Activated naive CD8-positive, alpha-beta T cell treated with anti-CD3 and anti-CD28 coated beads, Interleukin-2, amount 50 U/mL, for 16 hours (primary cell): ENCODE data around the gene PPFIA2.

Experiments used
- DNase-seq: peaks from one replicate; pipeline ENCODE4 v3.0.0-alpha.2; 2020; ENCODE audit warnings: low read depth, low spot score

PPFIA2 gene

DNA sequence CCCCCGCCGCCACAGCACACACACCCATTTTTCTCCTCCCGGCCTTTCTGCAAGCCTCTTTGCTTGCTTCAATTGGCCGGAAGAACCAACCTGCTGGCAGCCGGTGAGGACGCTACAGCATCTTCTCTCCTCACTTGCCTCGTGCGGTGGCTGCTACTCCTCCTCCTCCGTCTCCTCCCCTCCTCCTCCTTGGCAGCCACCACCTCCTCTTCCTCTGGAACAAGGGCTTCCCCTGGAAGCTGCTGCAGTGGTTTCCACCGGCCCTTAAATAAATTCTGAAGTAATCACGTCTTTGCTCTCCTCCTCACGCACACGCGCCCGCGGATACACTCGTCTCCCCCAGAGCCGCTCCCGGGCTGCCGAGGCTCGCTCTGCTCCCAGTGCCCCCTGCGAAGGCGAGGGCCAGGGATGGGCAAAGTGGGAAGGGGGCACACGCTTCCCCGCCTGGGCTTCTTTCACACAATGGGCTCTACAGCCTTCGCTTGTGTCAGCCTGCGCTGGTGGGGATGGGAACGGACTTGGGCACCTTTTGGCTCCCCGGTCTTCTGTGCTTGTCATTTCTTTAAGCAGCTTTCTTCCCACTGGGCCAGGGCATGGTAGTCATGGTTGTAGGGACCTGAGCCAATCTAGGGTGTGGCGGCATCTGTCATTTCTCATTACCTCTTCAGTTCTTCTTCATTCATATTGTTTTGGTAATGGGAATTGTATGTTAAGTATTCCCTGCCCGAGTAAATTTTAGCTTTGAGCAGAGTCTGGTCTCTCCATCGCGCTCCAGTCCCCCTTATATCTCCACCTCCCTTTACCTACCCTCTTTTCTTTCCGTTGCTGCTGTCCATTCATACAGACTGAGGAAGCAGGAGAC is at the start of gene PPFIA2:
Gene PPFIA2, minus strand, starts transcription at position 161 of the 862 bp plus-strand sequence.
- no peak for DNase-seq

DNA sequence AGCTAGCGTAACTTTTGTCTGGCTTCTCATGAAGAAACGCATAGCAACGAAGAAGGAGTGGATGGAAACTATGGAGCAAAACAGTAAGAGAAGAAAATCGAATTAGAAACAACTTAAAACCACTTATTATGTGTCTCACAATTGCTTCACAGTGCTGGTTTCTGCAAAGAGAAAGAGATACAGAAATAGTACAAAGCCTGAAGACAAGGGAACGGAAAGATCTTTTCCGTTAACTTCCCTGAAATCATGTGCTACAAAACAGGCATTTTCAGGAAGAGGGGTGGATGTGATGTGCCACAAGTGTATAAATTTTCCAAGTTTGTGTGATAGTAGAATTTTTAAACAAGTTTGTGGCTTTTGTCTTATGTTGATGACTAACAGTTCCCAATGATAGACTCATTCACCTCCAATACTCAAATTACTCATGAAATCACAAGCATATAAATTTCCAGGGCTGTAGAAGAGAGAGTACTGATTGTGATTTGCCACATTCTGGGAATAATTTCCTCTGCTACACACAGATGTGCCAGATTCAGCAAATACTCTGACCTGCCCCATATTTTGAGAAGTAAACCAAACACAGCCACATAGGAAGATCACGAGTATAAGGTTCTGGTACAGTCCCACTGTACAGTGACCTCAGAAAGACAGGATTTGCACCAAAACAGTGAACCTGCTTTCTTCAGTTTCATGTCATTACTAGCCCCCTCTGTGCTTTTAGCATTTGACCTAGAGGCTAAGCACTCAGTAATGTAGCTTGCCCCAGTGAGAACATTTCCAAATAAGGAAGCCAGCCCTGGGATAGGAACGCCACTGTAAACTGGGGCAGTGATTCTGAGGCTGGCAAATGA is 41.4 kb upstream of the PPFIA2 start:
- DNase-seq, result no peak

DNA sequence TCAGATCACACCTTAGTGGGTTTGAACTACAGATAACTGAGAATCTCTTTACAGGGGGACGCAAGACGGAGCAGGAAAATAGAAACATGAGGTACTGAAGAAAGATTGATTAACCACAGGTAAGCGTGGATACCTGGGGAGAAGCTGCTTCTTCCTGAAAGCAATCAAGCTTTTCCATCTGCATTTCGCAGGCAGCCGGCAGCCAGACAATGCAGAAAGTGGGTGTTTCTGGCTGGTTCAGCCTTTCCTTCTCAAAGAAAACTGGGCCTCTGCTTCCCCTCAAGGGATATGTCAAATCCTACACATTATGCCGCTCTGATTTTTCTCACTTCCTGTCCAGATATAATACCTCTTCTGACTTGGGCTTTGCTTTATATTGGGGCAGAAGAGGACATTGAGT is 39.1 kb upstream of the PPFIA2 start:
- no peak for DNase-seq

DNA sequence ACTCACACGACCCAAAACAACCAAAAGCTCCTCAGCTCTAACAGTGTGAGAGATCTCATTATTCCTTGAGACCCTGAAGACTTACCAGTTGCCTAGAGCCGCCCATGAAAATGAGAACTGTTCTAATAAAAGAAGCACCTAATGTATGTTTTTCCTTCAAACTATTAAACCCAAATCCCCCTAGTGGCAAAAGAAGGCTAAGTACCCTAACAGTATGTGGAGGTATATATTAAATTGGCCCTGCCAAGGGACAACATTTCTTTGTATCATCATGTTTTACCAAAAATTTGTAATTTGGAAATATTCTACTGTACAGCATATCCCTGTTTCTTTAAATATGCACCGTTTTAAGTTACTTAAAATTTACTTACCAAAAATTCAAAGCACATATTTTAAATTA is 38.0 kb upstream of the PPFIA2 start:
- DNase-seq, result no peak

DNA sequence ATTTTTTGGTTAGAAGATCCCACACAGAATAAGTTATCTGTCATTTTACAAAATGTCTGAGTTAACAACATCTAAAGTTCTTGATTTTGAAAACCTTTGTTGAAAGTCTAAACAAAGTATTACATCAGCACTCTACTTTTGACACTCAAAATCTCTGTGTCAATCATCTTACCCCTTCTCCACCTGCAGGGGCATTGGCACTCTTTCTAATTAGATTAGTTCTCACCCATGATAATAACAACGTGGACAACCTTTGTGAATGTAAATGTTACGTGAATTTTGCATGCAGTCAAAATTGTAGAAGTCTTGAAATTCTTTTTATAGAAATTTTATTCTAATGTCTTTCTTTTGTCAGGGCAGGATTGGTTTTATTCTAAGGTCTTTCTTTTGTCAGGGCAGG is 33.5 kb upstream of the PPFIA2 start:
- no peak for DNase-seq

DNA sequence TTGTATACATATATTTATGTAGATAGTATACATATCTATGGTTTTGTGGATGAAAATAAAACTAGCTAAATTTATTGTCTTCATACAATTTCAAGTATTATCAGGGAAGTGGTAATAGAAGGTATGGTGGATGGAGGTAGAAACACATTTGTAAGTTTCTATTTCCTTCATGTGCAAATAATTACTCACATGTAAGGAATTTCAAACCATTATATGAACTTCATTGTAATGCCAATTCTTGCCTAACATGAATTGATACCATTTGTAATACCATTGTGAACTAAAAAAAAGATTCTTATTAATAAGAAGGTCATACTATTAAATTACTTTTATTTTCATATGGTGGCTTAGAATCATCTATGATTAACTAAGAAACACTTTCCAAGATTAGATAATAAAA is 20.1 kb upstream of the PPFIA2 start:
- no peak for DNase-seq

DNA sequence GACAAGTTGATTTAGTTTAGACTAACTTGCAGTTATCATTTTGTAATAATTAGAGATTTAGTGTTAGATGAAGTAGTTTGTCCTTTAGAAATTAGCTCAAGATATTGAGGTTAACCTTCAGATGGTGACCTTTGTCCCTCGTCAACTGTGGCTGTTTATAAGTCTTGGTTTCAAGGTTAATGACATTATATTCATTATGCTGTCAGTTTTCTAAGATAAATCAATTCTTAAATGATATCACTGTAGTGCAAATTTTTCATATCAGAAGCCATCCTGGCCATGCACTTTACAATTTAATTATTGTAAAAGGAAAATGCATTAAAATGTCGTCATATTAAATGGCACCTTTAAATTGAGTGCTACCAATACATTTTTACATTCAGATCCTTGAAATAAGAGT is 19.6 kb upstream of the PPFIA2 start:
- no peak for DNase-seq

DNA sequence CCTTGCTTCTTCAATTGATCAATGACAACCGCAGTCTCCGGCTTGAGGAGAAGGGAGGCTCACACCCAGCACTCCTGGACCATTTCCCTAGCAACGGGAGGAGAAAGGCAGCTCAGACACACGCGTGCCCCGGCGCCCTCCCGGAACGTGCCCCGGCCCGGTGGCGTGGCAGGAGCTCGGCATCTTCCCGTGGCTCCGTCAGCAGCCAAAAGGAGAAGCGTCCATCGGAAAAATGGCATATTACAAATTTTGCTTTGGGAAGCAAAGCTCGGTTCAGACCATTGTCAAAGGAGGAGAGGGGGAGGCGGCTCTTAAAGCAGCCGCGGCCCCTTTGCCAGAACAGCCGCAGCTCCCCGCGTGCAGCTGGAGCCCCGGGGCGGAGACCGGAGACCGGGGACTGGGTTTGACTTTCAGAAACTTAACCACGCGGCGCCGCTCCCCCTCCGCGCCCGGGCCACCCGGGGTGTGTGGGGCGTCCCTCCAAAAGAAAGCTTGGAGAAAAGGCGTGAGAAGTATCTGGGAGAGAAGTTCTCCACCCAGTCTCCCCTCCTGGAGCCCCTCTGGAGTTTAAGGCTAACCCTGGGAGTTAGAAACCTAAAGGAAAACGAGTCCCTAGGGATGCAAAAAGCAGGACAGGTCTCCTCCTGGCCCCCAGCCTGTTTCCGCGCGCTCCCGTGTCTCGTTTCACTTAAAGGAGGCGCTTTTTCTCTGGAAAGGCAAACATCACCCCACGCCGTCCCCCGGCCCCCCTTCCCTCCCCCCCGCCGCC is 545 bp downstream of the PPFIA2 start:
- no peak for DNase-seq

DNA sequence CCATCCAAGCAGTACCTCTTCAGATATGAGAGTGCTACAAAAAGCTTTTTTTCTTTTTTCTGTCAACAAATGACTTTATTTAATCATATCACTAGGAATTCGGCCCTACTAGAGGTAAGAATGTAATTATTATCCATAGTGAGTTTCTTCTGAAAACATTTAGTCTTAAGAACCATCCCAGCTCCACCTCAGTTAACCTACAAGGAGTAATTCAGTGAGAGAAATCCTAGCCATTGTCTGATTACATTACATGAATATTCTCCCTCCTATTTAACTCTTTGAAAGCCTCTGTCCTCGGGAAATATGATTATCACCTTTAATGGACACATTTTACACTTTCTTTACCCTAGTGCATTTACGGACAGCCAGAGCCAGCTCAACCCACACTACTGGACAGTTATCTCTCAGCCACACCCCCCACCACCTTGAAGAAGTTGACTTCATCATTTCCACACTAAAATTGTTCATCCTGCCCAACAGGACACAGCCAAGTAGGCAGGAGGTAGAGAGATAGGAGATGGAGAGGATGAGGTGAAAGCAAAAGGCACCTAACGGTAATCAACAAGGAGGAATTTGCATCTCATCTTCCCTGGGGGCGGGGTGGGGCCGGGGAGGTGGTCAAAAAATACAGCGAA is 1.3 kb downstream of the PPFIA2 start:
- no peak for DNase-seq

DNA sequence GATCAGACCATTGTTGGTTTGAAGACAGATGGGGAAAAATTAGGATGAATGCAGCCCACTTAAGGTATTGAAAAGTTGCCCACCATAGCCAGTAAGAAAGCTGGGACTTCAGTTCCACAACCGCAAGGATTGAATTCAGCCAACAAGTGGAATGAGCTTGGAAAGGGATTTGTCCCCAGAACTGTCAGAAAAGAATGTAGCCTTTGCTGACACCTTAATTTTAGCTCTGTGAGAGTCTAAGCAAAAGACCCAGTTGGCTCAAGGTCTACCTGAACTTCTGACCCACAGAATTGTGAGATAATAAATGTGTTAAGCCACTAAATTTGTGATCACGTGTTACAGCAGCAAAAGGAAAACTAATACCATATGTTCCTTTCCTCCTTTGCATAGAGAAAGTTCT is 29.4 kb downstream of the PPFIA2 start:
- no peak for DNase-seq

DNA sequence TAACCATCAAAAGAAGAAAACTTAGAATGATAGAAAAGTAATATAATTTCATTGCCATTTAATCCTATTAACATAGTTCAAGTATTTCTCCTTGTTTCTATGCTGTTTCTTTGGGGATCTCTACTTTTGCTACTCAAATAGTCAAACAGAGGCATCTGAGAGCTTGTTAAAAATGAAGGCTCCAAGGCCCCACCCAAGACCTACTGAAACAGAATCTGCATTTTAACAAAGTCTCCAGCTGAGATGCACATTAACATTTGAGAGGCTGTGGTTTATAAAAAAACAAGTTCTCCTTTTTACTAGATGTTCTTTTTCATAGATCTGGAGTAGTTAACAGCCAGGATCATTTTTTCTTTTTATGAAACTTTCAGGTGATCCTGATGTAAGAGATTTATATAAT is 31.8 kb downstream of the PPFIA2 start:
- DNase-seq, result no peak

DNA sequence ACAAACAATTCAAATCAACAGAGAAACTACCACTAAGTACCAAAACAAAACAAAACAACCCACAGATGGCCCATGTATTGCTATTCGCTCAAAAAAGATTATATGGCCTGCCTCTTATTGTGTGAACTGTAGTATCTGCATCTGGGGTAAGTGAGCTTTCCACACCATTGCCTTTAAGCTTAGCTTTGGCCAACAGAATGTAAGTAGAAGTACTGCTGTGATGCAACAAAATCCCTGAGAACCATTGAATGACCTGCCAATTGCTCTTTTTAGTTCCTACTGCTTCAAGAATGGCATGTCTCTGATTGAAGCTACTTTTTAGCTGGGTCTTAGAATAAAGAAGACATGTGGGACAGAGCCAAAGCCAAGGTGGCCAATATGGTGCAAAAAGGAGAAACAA is 32.5 kb downstream of the PPFIA2 start:
- DNase-seq, result no peak

DNA sequence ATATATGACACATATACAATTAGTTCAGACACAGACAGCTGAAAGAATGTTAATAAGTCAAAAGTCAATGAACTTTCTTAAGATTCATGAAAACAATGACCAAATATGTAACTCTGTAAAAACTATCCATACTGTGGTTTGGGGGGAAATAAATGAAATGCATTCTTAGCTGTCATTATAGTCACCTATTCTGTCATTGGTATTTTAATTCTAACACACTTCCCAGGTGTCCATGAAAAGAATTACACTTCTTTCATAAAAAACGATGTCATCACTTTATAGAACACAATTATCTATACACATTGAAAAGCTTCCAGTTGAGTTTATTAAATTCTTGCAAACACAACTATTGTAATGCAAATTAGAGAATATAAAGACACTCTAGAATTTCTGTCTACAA is 35.8 kb downstream of the PPFIA2 start:
- DNase-seq, result no peak

DNA sequence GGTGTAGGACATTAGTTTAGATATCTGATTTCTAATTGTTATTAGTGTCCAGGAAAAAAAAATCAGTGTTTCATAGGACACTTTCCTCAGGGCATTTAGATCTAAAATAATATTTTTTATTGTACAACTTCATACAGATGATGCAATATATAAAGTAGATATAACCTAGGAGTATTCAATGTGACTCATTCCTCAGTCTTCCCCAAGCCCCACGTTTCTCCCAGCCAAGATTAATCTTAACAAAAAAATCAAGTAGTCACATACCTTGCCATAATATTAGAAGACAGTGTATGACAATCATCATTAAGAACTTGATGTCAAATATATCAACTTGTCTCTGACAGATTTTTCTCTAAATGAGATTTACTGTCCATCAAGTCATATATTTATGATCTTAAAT is 37.1 kb downstream of the PPFIA2 start:
- no peak for DNase-seq

DNA sequence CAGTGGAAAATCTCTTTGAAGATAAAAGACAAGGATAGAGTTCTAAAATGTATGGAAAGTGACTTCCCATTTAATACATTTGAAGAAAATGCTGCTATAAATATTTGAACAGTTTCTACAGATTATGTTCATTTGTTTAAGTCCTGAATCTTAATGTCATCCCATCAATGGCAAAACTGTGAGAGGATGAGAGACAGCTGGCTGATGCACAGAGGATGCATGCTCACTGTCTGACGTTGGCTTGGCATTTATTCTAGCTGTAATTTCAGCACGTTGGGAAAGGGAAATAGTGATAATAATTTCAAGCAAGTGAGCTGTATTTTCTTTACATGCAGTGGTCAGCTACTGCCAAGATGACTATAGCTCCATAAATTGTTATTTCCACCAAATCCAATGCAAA is 40.5 kb downstream of the PPFIA2 start:
- no peak for DNase-seq

DNA sequence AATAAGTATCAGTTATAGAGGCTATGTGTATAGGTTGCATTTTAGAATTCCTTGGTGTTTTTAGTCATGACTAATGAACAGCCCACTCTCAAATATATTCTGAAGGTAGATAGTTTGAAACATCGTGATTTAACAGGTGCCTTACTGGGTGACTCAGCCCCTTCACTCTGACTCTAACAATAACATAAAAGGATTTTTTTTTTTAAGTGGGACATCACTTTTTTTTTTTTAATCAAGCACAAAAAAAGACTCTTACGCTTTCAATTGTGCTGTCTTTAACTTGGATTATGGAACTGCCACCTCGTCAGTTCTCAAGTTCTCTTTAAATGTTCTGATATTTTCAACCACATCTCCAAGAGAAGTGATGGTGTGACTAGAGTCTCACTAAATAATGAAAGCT is 46.6 kb downstream of the PPFIA2 start:
- no peak for DNase-seq

DNA sequence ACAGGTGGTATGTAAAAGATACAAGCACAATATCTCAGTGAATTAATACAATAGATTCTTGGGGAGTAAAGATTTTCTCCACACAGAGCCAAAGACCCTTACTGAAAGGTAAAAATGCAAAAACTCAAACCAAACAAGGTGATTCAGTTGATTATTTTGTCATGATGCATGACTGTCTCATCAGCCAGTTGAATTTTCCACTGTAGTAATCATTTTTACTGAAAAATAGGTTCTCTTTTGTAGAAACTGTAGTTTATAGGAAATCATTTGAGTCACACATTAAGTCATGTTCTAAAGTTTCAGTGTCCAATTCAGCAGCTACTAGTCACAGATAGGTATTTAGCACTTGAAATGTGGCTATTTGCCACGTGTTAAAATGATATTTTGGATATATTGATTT is 53.6 kb downstream of the PPFIA2 start:
- no peak for DNase-seq

DNA sequence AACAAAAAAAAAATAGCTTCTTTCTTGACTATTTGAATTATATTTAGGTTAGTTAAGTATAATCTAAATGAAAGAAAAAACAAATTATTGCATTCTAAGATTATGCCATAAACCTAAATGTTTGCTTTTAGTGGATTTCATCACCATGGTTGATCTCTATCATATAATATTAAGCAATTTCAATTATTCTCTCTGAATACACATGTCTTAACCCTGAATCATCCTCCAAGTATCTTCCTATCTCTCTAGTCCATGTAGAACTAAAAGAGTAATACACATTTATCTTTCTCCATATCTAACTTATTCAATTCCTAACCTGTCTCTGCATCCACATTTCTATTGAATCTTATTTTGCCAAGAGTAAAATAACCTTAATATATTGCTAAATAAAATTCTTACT is 59.6 kb downstream of the PPFIA2 start:
- DNase-seq, result no peak

DNA sequence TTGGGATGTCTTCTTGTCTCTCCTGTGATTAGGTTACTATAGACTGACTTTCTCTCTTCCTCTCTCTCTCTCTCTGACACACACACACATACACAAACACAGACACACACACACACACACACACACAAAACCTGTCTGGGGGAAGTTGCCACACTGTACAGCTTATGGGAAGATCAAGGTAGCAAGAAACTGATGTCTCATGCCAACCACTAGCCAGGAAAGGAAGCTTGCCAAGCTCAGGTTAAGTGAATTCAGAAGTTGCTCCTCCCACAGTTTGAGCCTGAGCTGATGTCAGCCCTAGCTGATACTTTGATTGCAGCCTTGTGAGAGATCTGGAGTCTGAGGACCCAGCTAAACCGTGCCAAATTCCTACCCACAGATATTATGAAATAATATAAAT is 67.1 kb downstream of the PPFIA2 start:
- DNase-seq, result no peak

DNA sequence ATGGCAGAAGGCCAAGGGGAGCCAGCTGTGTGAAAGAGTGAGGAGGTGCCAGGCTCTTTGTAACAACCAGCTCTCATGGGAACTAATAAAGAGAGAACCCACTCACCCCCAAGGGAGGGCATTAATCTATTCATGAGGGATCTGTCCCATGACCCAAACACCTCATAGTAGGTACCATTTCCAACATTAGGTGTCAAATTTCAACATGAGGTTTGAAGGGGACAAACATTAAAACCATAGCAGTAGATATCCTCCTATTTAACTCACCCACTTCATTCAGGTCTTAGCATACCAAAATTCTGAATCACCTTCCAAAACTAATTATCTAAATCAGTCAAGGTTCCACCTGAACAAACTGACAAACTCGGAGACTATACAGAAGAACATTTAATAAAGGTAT is 75.3 kb downstream of the PPFIA2 start:
- no peak for DNase-seq

DNA sequence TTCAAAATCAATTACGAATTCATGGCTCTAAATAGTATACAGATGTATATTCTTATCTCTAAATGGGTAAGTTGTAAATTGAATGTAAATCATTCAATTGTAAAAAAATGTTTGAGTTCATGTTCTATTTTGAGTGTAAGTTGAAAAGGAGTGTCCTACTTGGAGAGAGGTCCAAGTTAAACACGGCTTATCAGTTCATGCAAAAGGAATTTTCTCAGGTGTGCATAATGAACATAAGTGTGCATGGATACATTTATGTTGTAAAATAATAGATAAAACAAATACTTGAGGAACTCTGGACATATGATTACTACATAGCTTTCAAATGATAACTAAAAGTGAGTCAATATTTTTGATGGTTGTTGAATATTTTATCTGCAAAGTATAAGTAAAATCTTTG is 79.5 kb downstream of the PPFIA2 start:
- DNase-seq, result no peak

DNA sequence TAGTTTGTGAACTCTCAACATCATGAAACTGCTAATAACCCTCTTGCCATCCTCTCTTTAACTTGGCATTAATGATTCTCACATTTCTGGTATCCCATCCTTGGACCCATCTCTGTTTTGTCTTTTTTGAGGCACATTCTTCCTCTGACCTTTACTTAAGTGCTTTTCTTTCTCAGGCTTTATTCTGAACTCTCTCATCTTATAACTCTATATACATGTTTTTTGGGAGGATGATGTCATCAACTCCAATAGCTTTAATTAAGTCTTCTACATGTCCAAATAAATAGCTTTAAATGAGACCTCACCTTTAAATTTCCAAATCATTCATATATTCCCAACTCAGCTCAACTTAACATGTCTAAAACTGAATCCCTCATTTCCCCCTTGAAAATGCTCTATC is 88.4 kb downstream of the PPFIA2 start:
- DNase-seq, result no peak
